ENCODE measurements around the gene ASPSCR1. TPM values are rescaled to one million over a fixed set of nuclear protein-coding genes. Genes with fewer than 3 reads are reported as not detected.

ASPSCR1 gene
- total and polyA plus RNA-seq, 12 donors: 10.2 to 177 (median 27.6) TPM

GRCh38 chr17:82014432-82014831, 37.0 kb downstream of the ASPSCR1 start:
- no peak overlapping the region for H3K4me3 ChIP-seq
- no peaks in the 10 kb centered on the region for H3K9me3 ChIP-seq (replicated peaks in 1 of 3)
- H3K4me1 ChIP-seq (replicated peaks in 1 of 2): no peaks in the 10 kb centered on the region
- H3K27ac ChIP-seq: no peak overlapping the region
- DNase-seq: no peak
- WGBS, 4 donors: 72 to 83% (median 77%) methylated on average over 14 to 23 of the region's 23 CpGs
- TF ChIP-seq CTCF (IDR thresholded peaks at IDR 0.05): no peak
- no peak for TF ChIP-seq POLR2A (IDR thresholded peaks at IDR 0.05)
- intact Hi-C loops (cut with DNase I): no loop called here
- H3K36me3 ChIP-seq (replicated peaks in 1 of 2): no peaks in the 10 kb centered on the region
- no peaks in the 10 kb centered on the region for H3K27me3 ChIP-seq

- intact Hi-C loops (cut with DNase I): no loop called here
- no peak for DNase-seq
- Histone ChIP-seq H3K9me3 (replicated peaks in 1 of 3) (no peaks in the 10 kb centered on the region), H3K4me1 (replicated peaks in 1 of 2) (no peaks in the 10 kb centered on the region), H3K27ac (no peak overlapping the region), H3K27me3 (no peaks in the 10 kb centered on the region), H3K36me3 (replicated peaks in 1 of 2) (no peaks in the 10 kb centered on the region), H3K4me3 (no peak overlapping the region)
- no peak for TF ChIP-seq CTCF (IDR thresholded peaks at IDR 0.05)
- TF ChIP-seq POLR2A (IDR thresholded peaks at IDR 0.05): no peak
- 85 to 94% (median 90%) methylated on average over 9 to 13 of the region's 13 CpGs for WGBS, 4 donors
Observed at GRCh38 chr17:82014971-82015310, 37.5 kb downstream of the ASPSCR1 start.

GRCh38 chr17:82015311-82015971, 38.0 kb downstream of the ASPSCR1 start:
- H3K9me3 ChIP-seq (replicated peaks in 1 of 3): no peaks in the 10 kb centered on the region
- WGBS, 4 donors: 80 to 82% (median 81%) methylated on average over 13 to 24 of the region's 24 CpGs
- DNase-seq: no peak
- no peak overlapping the region for H3K27ac ChIP-seq
- TF ChIP-seq CTCF (IDR thresholded peaks at IDR 0.05): no peak
- no peak for TF ChIP-seq POLR2A (IDR thresholded peaks at IDR 0.05)
- intact Hi-C loops (cut with DNase I): no loop called here
- H3K4me3 ChIP-seq: no peak overlapping the region
- H3K36me3 ChIP-seq (replicated peaks in 1 of 2): no peaks in the 10 kb centered on the region
- no peaks in the 10 kb centered on the region for H3K4me1 ChIP-seq (replicated peaks in 1 of 2)
- no peaks in the 10 kb centered on the region for H3K27me3 ChIP-seq

- no peaks in the 10 kb centered on the region for H3K27me3 ChIP-seq
- TF ChIP-seq POLR2A (IDR thresholded peaks at IDR 0.05) (no peak), CTCF (IDR thresholded peaks at IDR 0.05) (no peak)
- peaks cover under 1 to 2% of the 10 kb centered on the region in 2 donors for H3K4me1 ChIP-seq (replicated peaks in 1 of 2)
- H3K4me3 ChIP-seq: no peak overlapping the region
- no peak overlapping the region for H3K27ac ChIP-seq
- intact Hi-C loops (cut with DNase I): no loop called here
- H3K36me3 ChIP-seq (replicated peaks in 1 of 2): no peaks in the 10 kb centered on the region
- no peaks in the 10 kb centered on the region for H3K9me3 ChIP-seq (replicated peaks in 1 of 3)
- WGBS, 4 donors: 80 to 91% (median 84%) methylated on average over 2 to 28 of the region's 28 CpGs
- no peak for DNase-seq
Observed at GRCh38 chr17:82016061-82016874, 38.8 kb downstream of the ASPSCR1 start.
